EL (cell line): Measurements from ENCODE around the gene EXOSC9.
A peak's percentile ranks its signal among the peaks of the same experiment; 100 is the strongest.

Source experiments
- DNase-seq: peaks from one replicate; pipeline ENCODE4 v3.0.0-alpha.2; 2016

Gene EXOSC9

GRCh38 chr4:121800961-121801714 lies at the start of gene EXOSC9:
TSS of gene EXOSC9 (plus strand) at chr4:121801323. CDS start at chr4:121801425, 102 bp downstream.
- peak; percentile 93 for DNase-seq

GRCh38 chr4:121752142-121752541 lies 49.0 kb upstream of the EXOSC9 start:
- peak; percentile 58 for DNase-seq

GRCh38 chr4:121758925-121759568 lies 42.1 kb upstream of the EXOSC9 start:
- no peak for DNase-seq

GRCh38 chr4:121760205-121760604 lies 40.9 kb upstream of the EXOSC9 start:
- DNase-seq, result no peak

GRCh38 chr4:121764303-121764701 lies 36.8 kb upstream of the EXOSC9 start:
- DNase-seq, result no peak

GRCh38 chr4:121764702-121765367 lies 36.3 kb upstream of the EXOSC9 start, which contains the start of gene SMIM43:
TSS of gene SMIM43 (minus strand) at chr4:121765164. CDS start at chr4:121765105, 59 bp downstream.
- DNase-seq, result peak; percentile 20

- no peak for DNase-seq
These were observed 35.8 kb upstream of the EXOSC9 start for GRCh38 chr4:121765368-121765705.

GRCh38 chr4:121765971-121766538 lies 35.1 kb upstream of the EXOSC9 start:
- DNase-seq, result no peak

- DNase-seq, result no peak
These were observed 34.0 kb upstream of the EXOSC9 start for GRCh38 chr4:121767166-121767565.

GRCh38 chr4:121769341-121769740 lies 31.8 kb upstream of the EXOSC9 start:
- no peak for DNase-seq

- DNase-seq, result no peak
These were observed 29.3 kb upstream of the EXOSC9 start for GRCh38 chr4:121771869-121772268.

- DNase-seq, result no peak
These were observed 27.2 kb upstream of the EXOSC9 start for GRCh38 chr4:121773883-121774282.

GRCh38 chr4:121776610-121777401 lies 24.3 kb upstream of the EXOSC9 start:
- no peak for DNase-seq

GRCh38 chr4:121777625-121778024 lies 23.5 kb upstream of the EXOSC9 start:
- no peak for DNase-seq

GRCh38 chr4:121778991-121779628 lies 22.0 kb upstream of the EXOSC9 start:
- no peak for DNase-seq

- DNase-seq, result no peak
These were observed 17.9 kb upstream of the EXOSC9 start for GRCh38 chr4:121783210-121783609.

GRCh38 chr4:121784401-121784800 lies 16.7 kb upstream of the EXOSC9 start:
- DNase-seq, result peak; percentile 60

GRCh38 chr4:121784975-121785374 lies 16.1 kb upstream of the EXOSC9 start:
- DNase-seq, result peak; percentile 97

- peak; percentile 58 for DNase-seq
These were observed 15.6 kb upstream of the EXOSC9 start for GRCh38 chr4:121785479-121785878.

GRCh38 chr4:121786221-121786620 lies 14.9 kb upstream of the EXOSC9 start:
- DNase-seq, result no peak

- DNase-seq, result no peak
These were observed 12.2 kb upstream of the EXOSC9 start for GRCh38 chr4:121788896-121789295.

- DNase-seq, result peak; percentile 18
These were observed 11.7 kb upstream of the EXOSC9 start for GRCh38 chr4:121789455-121789854.
